HG03280 (cell line): ENCODE data around the gene C1QTNF5.
A peak's percentile ranks its signal among the peaks of the same experiment; 100 is the strongest.
"Not testable (repeated sequence)": the region's sequence is repeated elsewhere in the genome, so short reads cannot be mapped to it uniquely, and the experiment has no call there.

ENCODE experiments used
- ATAC-seq: cut with Tn5 transposase; IDR thresholded peaks from one replicate; pipeline ENCODE4 v1.9.1; 2021; ENCODE audit warnings: mild to moderate bottlenecking, moderate library complexity; ENCODE audit not compliant: unreplicated experiment

The C1QTNF5 gene

DNA sequence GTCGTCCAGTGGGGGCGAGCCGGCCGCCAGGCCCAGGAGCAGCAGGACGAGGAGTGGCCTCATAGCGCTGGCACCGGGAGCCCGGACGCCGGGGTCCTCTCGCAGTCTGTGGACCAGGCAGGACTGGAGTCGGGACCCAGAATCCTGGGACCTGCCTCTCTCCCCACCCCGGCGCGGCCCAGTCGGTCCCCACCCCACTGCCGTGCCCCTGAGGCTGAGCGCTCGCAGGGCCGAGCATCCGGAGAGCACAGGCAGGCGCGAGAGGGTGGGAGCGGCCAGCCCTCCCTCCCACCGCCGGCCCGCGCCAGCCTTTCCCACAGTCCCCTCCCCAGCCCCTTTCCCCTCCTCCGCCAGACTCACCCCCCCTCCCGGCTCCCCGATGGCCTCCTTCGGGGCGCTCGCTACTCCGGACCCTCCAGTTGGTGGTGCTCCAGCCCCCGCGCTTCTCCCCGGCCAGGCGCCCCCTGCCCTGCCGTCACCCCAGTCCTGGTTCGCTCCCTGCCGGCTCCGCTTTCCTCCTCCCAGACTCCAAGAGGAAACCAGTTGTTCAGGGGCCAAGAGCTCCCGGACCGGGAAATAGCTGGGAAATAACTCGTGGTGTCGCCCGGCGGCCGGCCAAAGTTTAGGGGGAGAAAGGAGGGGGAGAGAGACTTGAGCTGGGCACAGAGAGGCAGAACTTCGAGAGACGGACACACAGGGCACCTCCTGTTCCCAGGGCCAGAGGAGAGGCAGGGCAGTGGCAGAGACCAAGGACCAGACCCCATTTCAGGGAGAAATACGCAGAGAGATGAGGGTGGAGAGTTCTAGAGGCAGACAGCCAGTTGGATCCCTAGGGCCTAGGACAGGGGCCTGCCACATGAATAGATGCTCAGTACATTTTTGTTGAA lies at the start of gene C1QTNF5:
Gene C1QTNF5, minus strand, starts transcription at position 549 of the 887 bp plus-strand sequence. Its CDS starts 486 bp downstream, at position 63.
- no peak for ATAC-seq

DNA sequence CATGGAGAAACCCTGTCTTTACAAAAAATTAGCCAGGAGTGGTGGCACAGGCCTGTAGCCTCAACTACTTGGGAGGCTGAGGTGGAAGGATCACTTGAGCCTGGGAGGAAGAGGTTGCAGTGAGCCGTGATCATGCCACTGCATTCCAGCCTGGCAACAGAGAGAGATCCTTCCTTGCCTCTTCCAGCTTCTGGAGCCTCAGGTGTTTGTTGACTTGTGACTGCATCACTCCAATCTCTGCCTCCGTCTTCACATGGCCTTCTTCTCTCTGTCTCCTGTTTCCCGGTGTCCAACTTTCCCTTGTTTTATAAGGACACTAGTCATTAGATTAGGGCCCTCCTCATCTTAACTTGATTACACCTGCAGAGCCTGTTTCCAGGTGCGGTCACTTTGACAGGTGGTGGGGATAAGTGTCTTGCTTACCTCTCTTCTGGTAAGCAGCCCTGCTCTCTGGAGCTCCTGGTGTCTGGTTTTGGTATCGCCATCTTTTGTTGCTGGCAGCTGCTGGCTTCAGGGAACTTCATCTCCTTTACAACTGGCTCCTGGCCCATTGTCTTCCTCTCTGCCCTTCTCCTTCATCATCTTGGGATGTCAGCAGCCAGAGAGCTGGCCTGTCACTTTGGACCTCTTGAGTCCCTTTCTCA lies 49.0 kb upstream of the C1QTNF5 start:
- no peak for ATAC-seq

DNA sequence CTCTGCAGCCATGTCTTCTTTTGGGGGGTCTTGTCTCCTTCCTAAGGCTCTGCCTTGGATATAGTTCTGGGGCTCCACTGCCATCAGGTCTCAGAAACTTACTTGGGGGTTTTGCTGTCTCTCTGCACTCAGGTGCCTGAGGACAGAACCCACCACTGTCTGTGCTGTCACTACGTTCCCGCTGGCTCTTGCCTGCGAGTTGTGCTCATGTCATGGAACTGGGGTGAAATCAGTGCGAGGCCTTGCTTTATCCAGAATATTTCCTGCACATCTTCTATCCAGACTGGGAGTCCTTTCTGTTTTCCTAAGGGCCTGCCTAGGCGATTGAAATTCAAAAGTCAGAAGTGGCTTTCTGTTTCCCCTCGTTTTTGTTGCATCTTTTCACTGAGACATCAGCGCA lies 47.4 kb upstream of the C1QTNF5 start:
- no peak for ATAC-seq

DNA sequence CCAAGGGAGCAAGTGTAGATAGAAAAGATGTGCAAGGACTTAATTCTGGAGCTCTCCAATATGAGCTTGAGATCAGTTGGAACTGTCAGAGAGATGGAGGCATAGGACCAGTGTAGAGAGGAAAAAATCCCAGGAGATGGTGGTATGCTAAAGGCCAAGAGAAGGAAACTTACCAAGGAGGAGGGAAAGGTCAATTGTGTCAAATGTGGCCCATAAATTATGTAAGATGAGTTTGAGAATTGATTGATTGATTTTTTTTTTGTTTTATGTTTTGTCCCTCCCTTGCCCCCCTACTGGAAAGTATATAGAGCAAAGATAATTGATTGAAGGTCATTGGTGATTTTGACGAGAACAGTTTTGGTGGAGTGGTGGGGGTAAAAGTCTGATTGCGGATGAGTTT lies 43.6 kb upstream of the C1QTNF5 start:
- ATAC-seq, result no peak

DNA sequence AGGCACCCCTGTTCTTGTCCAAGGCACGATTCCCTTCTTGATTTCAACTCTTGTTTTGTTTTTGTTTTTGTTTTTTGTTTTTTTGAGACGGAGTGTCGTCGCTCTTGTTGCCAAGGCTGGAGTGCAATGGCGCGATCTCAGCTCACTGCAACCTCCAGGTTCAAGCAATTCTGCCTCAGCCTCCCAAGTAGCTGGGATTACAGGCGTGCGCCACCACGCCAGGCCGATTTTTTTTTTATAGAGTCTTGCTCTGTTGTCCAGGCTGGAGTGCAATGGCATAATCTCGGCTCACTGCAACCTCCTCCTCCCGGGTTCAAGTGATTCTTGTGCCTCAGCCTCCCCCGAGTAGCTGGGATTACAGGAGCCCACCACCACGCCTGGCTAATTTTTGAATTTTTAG lies 41.8 kb upstream of the C1QTNF5 start:
- not testable (repeated sequence) for ATAC-seq

GRCh38 chr11:119382101-119382500 lies 41.4 kb upstream of the C1QTNF5 start:
- no peak for ATAC-seq

DNA sequence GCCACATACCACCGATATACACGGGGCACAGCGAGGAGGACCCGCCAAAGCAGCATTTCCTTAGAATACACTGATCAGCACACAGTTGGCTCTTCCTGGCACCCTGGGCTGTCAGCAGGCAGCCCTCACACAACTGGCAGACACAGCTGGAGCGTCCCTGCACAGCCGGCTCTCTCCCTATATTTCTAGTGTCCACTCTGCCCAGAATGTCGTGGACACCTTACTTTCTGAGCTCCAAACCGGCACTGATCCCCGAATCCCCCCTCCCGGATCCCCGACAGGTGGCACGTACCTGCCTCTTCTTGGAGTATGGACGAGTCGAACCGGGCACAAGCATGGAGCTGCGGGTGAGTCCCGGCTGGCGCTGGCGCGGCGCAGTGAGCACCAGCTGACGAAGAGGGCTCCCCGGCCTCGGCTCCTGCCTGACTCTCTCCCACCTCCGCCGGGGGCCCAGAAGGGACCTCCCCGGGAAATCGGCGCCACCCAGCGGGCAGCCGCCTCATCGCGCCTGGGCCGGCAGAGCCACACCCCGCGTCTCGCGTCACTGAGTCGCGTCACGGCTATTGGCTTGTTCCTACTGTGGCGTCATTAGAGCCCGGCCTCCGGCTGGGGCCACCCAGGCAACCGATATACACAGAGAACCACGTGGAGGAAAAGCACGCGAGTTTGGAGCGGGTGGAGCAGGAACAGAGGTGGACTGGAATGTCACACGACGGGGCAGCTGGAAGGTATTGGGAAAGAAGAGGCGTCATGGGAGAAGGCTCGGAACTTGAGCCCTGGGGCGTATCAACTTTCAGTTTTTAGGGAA lies 40.7 kb upstream of the C1QTNF5 start, which contains the start of gene USP2:
Gene USP2, minus strand, starts transcription at position 510 of the 808 bp plus-strand sequence. CDS start 8,210 bp downstream, outside the sequence.
- ATAC-seq, result peak; percentile 98

DNA sequence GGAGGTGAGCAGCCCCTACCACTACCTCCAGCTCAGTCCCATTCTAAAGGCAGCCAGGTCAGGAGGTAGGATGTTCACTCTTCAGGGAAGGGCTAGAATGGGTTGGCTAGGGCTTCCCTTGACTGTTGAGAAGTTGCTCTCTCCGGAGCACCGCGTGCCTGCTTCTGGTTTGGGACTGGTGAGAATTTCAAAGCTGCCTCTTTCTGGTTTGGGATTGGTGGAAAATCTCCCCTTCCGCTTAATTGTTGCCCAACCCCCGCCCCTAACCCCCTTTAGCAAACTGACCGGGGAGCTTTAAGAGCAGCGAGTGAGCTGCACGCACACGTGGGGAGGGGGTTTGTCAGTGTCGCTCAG lies 40.1 kb upstream of the C1QTNF5 start:
- ATAC-seq, result no peak

- ATAC-seq, result no peak
These were observed 39.6 kb upstream of the C1QTNF5 start for GRCh38 chr11:119380160-119380826.

- no peak for ATAC-seq
These were observed 38.3 kb upstream of the C1QTNF5 start for GRCh38 chr11:119378851-119379465.

- no peak for ATAC-seq
These were observed 37.4 kb upstream of the C1QTNF5 start for GRCh38 chr11:119377961-119378667.

DNA sequence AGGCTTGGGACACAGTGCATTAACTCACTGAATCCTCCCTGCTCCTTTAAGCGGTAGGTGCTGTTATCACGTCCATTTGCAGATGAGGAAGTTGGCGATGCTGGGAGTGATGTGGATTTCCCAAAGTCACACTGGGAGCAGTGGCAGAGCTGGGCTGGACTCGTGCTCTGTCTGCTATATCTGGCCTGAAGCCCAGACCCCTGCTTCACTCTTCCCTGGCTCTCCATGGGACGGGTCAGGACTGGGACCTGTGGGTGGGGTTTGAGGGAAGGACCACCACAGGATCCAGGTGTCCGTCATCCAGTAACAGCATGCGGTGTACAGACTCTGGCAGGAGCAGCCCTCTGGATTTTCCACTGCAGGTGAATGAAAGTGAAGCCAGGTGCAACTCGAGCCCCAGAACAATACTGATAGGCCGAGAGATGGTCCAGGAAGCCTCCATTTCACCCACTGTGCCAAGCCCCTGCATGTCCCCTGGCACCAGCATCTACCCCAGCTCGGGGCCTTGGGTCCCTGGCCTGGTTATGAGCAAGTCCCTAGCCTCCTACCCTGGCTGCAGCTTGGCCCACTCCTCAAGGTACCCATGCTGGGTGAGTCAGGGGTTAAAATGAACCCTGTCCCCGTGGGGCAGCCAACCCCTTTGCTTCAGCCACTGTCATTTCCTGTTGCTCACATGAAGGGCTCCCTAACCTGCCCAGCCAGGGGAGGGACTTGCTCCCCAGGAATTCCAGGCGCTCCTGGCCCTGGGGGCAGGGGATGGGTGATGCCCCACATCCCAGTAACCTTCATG lies 36.6 kb upstream of the C1QTNF5 start:
- ATAC-seq, result no peak

GRCh38 chr11:119376197-119376847 lies 35.6 kb upstream of the C1QTNF5 start:
- ATAC-seq, result no peak

GRCh38 chr11:119375337-119376196 lies 34.9 kb upstream of the C1QTNF5 start:
- ATAC-seq, result no peak

- ATAC-seq, result no peak
These were observed 34.1 kb upstream of the C1QTNF5 start for GRCh38 chr11:119374632-119375336.

- ATAC-seq, result no peak
These were observed 33.4 kb upstream of the C1QTNF5 start for GRCh38 chr11:119373921-119374631.
